ENCODE measurements around the gene DMRTC2. TPM values are rescaled to one million over a fixed set of nuclear protein-coding genes. Genes with fewer than 3 reads are reported as not detected.
A peak's percentile ranks its signal among the peaks of the same experiment; 100 is the strongest.

DMRTC2 gene
- total and polyA plus RNA-seq, 2 of the 8 experiments (the other 6 are each of a cell fraction or from before 2014, with no cell fraction given) = not detected

- peak overlapping the region in 2 of 4 experiments; percentile 1 to 6; a peak in 3 of 7 replicates for H3K9ac ChIP-seq (replicated peaks in 1 of 4; ENCODE audit: extremely low read depth in 1 of 4, low read depth in 3 of 4, low read length in 3 of 4)
- FAIRE-seq = no peak
- CTCF ChIA-PET (ENCODE audit: partially characterized antibody) = interaction anchor here (0.9 to 1.5 kb wide), 6 partner anchors 9 to 76 kb away, joined by 3 to 6 read pairs (median 4); partner anchors contain the start of gene CD79A
These were observed 23.5 kb downstream of the DMRTC2 start for GRCh38 chr19:41868120-41868988.

More at GRCh38 chr19:41868120-41868988, 23.5 kb downstream of the DMRTC2 start:
- Histone ChIP-seq H3K79me2 (ENCODE audit: control insufficient read depth in 1 of 2, insufficient read depth in 2 of 2, low read length in 2 of 2) (peaks cover 2 to 43% of the 10 kb centered on the region in 2 experiments; a peak in 3 of 4 replicates), H4K20me1 (replicated peaks in 1 of 2; ENCODE audit: control insufficient read depth in 1 of 2, insufficient read depth in 2 of 2, low read length in 2 of 2) (peaks cover 37 to 48% of the 10 kb centered on the region in 2 experiments), H2AK5ac (ENCODE audit: low read depth, low read length) (no peak overlapping the region), H2BK15ac (ENCODE audit: low read length) (no peak overlapping the region), H3K27me3 (replicated peaks in 1 of 4; ENCODE audit: control insufficient read depth in 3 of 4, extremely low read depth in 1 of 4, insufficient read depth in 3 of 4, low read length in 3 of 4) (no peaks in the 10 kb centered on the region), H3K4me3 (ENCODE audit: extremely low read depth in 1 of 4, insufficient read depth in 2 of 4, low read depth in 3 of 4, low read length in 4 of 4) (no peak overlapping the region), H3K9me3 (ENCODE audit: insufficient read depth in 2 of 2, low read depth in 1 of 2, low read length in 1 of 2) (no peaks in the 10 kb centered on the region), H3K4ac (replicated peaks; ENCODE audit: insufficient read length, low read depth, low read length) (no peak overlapping the region), H3K79me1 (ENCODE audit: low read depth, low read length) (peaks cover 16% of the 10 kb centered on the region), H2BK120ac (replicated peaks; ENCODE audit: low read depth, low read length) (no peak overlapping the region), H3K56ac (replicated peaks; ENCODE audit: insufficient read length, low read depth, low read length) (no peak overlapping the region), H3K23me2 (ENCODE audit: low read depth, low read length) (no peaks in the 10 kb centered on the region), H2BK12ac (ENCODE audit: low read depth, low read length) (no peak overlapping the region), H2BK5ac (ENCODE audit: low read depth, low read length) (no peak overlapping the region), H3K4me1 (replicated peaks in 1 of 4; ENCODE audit: control insufficient read depth in 3 of 4, insufficient read depth in 4 of 4, low read length in 3 of 4) (peaks cover 0 to 7% (median 2%) of the 10 kb centered on the region in 4 experiments; a peak in 5 of 7 replicates), H3K27ac (ENCODE audit: low read depth, low read length) (peak overlapping the region; percentile 41; the same call in 1 of the 2 replicates), H3K14ac (ENCODE audit: insufficient read length) (no peak overlapping the region), H4K5ac (ENCODE audit: insufficient read length, low read depth, low read length) (no peak overlapping the region), H4K8ac (ENCODE audit: extremely low read depth, insufficient read depth, low read length) (peak overlapping the region; percentile 74), H2AFZ (ENCODE audit: low read length) (no peak overlapping the region), H3K4me2 (ENCODE audit: insufficient read depth in 1 of 2, low read depth in 2 of 2, low read length in 2 of 2) (no peak overlapping the region), H3K23ac (ENCODE audit: insufficient read length) (no peak overlapping the region), H4K91ac (replicated peaks; ENCODE audit: insufficient read length, low read length) (no peak overlapping the region), H3K18ac (ENCODE audit: extremely low read depth, low read length) (no peak overlapping the region), H2BK20ac (ENCODE audit: low read length) (no peak overlapping the region), H3K36me3 (ENCODE audit: control insufficient read depth in 2 of 4, insufficient read depth in 4 of 4, low read length in 3 of 4) (peaks cover 45 to 82% (median 71%) of the 10 kb centered on the region in 4 experiments)
- WGBS, 2 experiments (ENCODE audit: extremely low coverage in 1 of 2, insufficient coverage in 1 of 2, insufficient read length in 1 of 2, insufficient replicate concordance in 2 of 2, low coverage in 1 of 2, low lambda C conversion rate in 2 of 2, missing lambda C conversion rate in 1 of 2) = 87% methylated on average over 9 of the region's 10 CpGs; no CpG with 5 or more reads in 1 of the 2 experiments
- TF ChIP-seq POLR2A (IDR thresholded peaks at IDR 0.05; ENCODE audit: control extremely low read depth in 1 of 2, low read depth in 2 of 2, low read length in 2 of 2) (peak; percentile 31 to 64), POLR2AphosphoS5 (IDR thresholded peaks at IDR 0.05; ENCODE audit: low read depth, low read length) (peak; percentile 85), MAX (IDR thresholded peaks at IDR 0.05) (no peak)
- POLR2A ChIA-PET (ENCODE audit: partially characterized antibody) = interaction anchor here (0.6 to 13.9 kb wide), 21 partner anchors 6 to 692 kb away, joined by 3 to 298 read pairs (median 4); partner anchors contain the start of genes ARHGEF1, B9D2, CD79A and RABAC1
- DNase-seq (ENCODE audit: low read depth in 1 of 2, low spot score in 2 of 2) = no peak
